Neural cell (in vitro differentiated cells): ENCODE data around the gene PIP5K1A. TPM values are rescaled to one million over a fixed set of nuclear protein-coding genes. Genes with fewer than 3 reads are reported as not detected.

Source experiments
- H2AFZ ChIP-seq: fragments of 200-600, 300-800 bp; sonication (generic), shearing (Covaris generic); 2 replicates; pipeline ENCODE4 v1.6.0; 2014; ENCODE audit warnings: low read depth, mild to moderate bottlenecking, antibody characterized with exemption, low read length, moderate library complexity
- H3F3A ChIP-seq: fragments of 200-600 bp; shearing (Covaris generic); 2 replicates; pipeline ENCODE4 v1.6.1; 2016; ENCODE audit warnings: mild to moderate bottlenecking, moderate library complexity, mixed read lengths, antibody characterized with exemption, low read length; ENCODE audit not compliant: insufficient read depth, poor library complexity, severe bottlenecking
- H3K27ac ChIP-seq: fragments of 200-600, 300-800 bp; sonication (generic), shearing (Covaris generic); 2 replicates; pipeline ENCODE4 v1.5.1; 2014; ENCODE audit warnings: mild to moderate bottlenecking, low read length, moderate library complexity
- H3K27me3 ChIP-seq: fragments of 300-800, 200-600 bp; sonication (generic), shearing (Covaris generic); 2 replicates; pipeline ENCODE4 v1.6.0; 2014; ENCODE audit warnings: mild to moderate bottlenecking, low read depth, low read length, moderate library complexity; ENCODE audit not compliant: insufficient read depth
- H3K36me3 ChIP-seq: fragments of 300-800, 200-600 bp; sonication (generic), shearing (Covaris generic); 2 replicates; pipeline ENCODE4 v1.5.1; 2014; ENCODE audit warnings: mild to moderate bottlenecking, antibody characterized with exemption, low read length, moderate library complexity; ENCODE audit not compliant: insufficient read depth
- H3K4me2 ChIP-seq: fragments of 300-800, 200-600 bp; sonication (generic), shearing (Covaris generic); 2 replicates; pipeline ENCODE4 v1.6.0; 2014; ENCODE audit warnings: mild to moderate bottlenecking, low read length
- H3K4me3 ChIP-seq: fragments of 300-800, 200-600 bp; sonication (generic), shearing (Covaris generic); 2 replicates; pipeline ENCODE4 v1.5.1; 2014; ENCODE audit warnings: mild to moderate bottlenecking, low read length, moderate library complexity
- H3K79me2 ChIP-seq: fragments of 200-600 bp; shearing (Covaris generic); replicated peaks from 2 replicates; pipeline ENCODE4 v1.6.0; 2014; ENCODE audit warnings: mild to moderate bottlenecking, low read length, moderate library complexity; ENCODE audit not compliant: insufficient read depth
- H3K9ac ChIP-seq: fragments of 300-800, 200-600 bp; sonication (generic), shearing (Covaris generic); 2 replicates; pipeline ENCODE4 v1.6.1; 2016; ENCODE audit warnings: mild to moderate bottlenecking, low read length, mixed read lengths
- H3K9me2 ChIP-seq: fragments of 200-600 bp; shearing (Covaris generic); 2 replicates; pipeline ENCODE4 v1.6.1; 2016; ENCODE audit warnings: mild to moderate bottlenecking, low read length, mixed read lengths; ENCODE audit not compliant: insufficient read depth
- H3K9me3 ChIP-seq: fragments of 200-600, 300-800 bp; sonication (generic), shearing (Covaris generic); 2 replicates; pipeline ENCODE4 v1.6.1; 2016; ENCODE audit warnings: mild to moderate bottlenecking, mixed run types, low read length, moderate library complexity, mixed read lengths
- H4K20me1 ChIP-seq: fragments of 200-600 bp; shearing (Covaris generic); 2 replicates; pipeline ENCODE4 v1.6.1; 2016; ENCODE audit warnings: mild to moderate bottlenecking, mixed run types; ENCODE audit not compliant: insufficient read depth
- EP300 ChIP-seq: fragments of 450-650 bp; conservative IDR thresholded peaks from 2 replicates; pipeline ENCODE4 v1.6.1; 2014; ENCODE audit warnings: antibody characterized with exemption, mild to moderate bottlenecking, moderate library complexity; ENCODE audit not compliant: poor library complexity, severe bottlenecking
- EZH2 ChIP-seq: fragments of 200-600, 300-800 bp; shearing (Covaris generic), sonication (generic); IDR thresholded peaks from 2 replicates; pipeline ENCODE4 v1.6.1; 2014; ENCODE audit warnings: antibody characterized with exemption, low read length, borderline replicate concordance, mild to moderate bottlenecking; ENCODE audit not compliant: insufficient read depth, poor library complexity, severe bottlenecking
- MXI1 ChIP-seq: fragments of 450-650 bp; conservative IDR thresholded peaks from 2 replicates; pipeline ENCODE4 v1.6.1; 2014; ENCODE audit warnings: antibody characterized with exemption, mild to moderate bottlenecking; ENCODE audit not compliant: poor library complexity, severe bottlenecking
- POLR2AphosphoS5 ChIP-seq: IDR thresholded peaks from 2 replicates; pipeline ENCODE4 v1.6.1; 2012
- RAD21 ChIP-seq: fragments of 450-650 bp; conservative IDR thresholded peaks from 2 replicates; pipeline ENCODE4 v1.6.1; 2014; ENCODE audit warnings: antibody characterized with exemption, mild to moderate bottlenecking, moderate library complexity
- SMC3 ChIP-seq: fragments of 450-650 bp; conservative IDR thresholded peaks from 2 replicates; pipeline ENCODE4 v1.6.1; 2014; ENCODE audit warnings: antibody characterized with exemption, mild to moderate bottlenecking, moderate library complexity; ENCODE audit not compliant: poor library complexity
- TAF1 ChIP-seq: IDR thresholded peaks from 2 replicates; pipeline ENCODE4 v1.6.1; 2012; ENCODE audit warnings: low read depth
- polyA plus RNA-seq: library from polyadenylated mRNA; depleted of rRNA; stranded (reverse); fragments of >200 nt; gene quantifications from 2 replicates; pipeline ENCODE4 v1.2.3, GENCODE V29; 2014
- TF ChIP-seq, protein P1 (sequence below): IDR thresholded peaks from 2 replicates; pipeline ENCODE4 v1.6.1; 2012; ENCODE audit warnings: borderline replicate concordance
- TF ChIP-seq, protein P2 (sequence below): fragments of 450-650 bp; IDR thresholded peaks from 2 replicates; pipeline ENCODE4 v1.5.1; 2014; ENCODE audit warnings: antibody characterized with exemption, mild to moderate bottlenecking, moderate library complexity; ENCODE audit not compliant: poor library complexity, severe bottlenecking

PIP5K1A gene
- polyA plus RNA-seq, 1 donor from 2014 or later = 66.4 TPM

DNA sequence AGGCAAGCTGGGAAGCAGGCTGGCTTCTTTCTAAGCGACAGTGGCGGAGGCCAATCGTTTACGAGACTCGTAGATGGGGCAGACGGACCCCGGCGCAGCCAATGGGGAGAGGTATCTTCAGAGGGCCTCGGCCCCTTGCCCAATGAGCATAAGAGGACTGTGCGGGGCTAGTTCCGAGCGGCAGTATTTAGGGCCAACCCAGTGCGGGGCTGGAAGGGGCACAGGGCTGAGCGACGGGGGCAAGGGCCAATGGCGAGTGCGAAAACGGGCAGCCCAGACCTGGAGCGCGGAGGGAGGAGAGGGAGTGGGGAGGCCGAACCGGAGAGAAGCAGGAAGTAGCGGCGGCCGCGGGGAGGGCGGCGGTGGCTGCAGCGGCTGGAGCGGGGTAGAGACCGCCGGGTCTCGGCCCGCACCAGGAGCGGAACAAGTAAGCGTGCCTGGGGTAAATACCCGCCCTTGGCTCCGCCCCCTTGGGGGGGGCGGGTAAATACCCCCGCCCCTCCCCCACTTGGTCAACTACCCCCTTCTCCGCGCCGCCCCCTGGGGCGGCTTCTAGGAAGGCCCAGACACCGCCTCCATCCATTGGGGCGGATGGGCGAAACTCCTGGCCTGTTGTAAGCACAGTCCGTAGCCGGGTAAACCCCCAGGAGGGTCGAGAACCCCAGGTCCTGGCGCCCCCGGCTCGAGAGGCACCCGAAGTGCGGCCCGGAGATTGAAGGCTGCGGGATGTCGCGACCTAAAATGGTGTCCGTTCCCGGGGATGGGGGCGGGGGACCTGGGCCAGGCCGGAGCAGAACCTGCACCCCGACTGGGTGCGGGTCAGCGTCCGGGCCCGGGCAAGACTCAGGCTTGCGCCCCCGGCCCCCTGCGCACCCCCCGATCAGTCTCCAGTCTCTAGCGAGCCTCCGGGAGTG, 83.9 kb downstream of the PIP5K1A start, which contains the start of gene ZNF687 (continued):
- TF ChIP-seq EZH2 = no peak
- no peak for TF ChIP-seq MXI1
- no peak for TF ChIP-seq RAD21
- TF ChIP-seq POLR2AphosphoS5 = peak; percentile 70

DNA sequence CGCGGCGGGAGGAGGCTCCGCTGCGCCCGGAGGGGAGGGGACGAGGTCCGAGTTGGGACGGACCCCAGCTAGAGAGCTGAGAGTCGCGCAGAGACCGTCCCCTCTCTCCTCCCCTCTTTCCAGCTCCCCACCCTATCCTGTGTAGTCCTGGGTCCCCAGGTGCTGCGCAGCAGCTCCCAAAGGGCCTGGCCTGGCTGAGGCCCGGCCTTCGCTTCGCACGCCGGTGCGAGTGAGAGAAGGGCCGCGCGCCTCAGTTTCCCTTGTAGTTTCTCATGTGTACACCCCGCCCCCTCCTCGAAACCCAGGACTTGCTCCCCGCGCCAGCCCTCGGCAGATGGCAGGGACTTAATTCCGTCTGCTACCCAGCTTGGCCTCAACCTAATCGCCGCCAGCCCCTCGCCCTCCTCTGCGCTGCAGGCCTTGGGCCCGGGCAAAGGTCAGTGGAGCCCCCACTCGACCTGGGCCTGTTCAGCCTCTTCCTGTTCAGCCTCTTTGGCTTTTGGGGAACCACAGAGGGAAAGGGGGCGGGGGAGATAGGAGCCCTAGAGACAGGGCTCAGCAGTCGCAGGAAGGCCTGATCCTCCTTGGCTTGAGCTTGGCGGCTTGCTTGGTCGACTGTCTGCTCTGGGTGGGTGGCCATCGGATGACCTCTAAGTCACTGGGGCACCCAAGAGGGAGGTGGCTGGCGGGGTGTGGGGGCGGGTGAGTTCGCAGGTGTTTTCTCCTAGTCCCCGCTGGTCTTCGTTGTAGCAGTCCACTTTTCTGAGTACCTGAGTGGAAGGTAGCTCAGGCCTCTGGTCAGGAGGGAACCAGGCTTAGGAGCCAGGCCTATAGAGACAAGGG, 84.8 kb downstream of the PIP5K1A start:
- H3K4me2 ChIP-seq = peak overlapping the region; percentile 78
- TF ChIP-seq POLR2AphosphoS5 = no peak
- no peak for TF ChIP-seq EP300
- TF ChIP-seq SMC3 = no peak
- TF ChIP-seq MXI1 = no peak
- TF ChIP-seq TAF1 = no peak
- TF ChIP-seq, protein P1, sequence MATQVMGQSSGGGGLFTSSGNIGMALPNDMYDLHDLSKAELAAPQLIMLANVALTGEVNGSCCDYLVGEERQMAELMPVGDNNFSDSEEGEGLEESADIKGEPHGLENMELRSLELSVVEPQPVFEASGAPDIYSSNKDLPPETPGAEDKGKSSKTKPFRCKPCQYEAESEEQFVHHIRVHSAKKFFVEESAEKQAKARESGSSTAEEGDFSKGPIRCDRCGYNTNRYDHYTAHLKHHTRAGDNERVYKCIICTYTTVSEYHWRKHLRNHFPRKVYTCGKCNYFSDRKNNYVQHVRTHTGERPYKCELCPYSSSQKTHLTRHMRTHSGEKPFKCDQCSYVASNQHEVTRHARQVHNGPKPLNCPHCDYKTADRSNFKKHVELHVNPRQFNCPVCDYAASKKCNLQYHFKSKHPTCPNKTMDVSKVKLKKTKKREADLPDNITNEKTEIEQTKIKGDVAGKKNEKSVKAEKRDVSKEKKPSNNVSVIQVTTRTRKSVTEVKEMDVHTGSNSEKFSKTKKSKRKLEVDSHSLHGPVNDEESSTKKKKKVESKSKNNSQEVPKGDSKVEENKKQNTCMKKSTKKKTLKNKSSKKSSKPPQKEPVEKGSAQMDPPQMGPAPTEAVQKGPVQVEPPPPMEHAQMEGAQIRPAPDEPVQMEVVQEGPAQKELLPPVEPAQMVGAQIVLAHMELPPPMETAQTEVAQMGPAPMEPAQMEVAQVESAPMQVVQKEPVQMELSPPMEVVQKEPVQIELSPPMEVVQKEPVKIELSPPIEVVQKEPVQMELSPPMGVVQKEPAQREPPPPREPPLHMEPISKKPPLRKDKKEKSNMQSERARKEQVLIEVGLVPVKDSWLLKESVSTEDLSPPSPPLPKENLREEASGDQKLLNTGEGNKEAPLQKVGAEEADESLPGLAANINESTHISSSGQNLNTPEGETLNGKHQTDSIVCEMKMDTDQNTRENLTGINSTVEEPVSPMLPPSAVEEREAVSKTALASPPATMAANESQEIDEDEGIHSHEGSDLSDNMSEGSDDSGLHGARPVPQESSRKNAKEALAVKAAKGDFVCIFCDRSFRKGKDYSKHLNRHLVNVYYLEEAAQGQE = no peak
- TF ChIP-seq RAD21 = no peak
- no peak for TF ChIP-seq EZH2
- TF ChIP-seq, protein P2, sequence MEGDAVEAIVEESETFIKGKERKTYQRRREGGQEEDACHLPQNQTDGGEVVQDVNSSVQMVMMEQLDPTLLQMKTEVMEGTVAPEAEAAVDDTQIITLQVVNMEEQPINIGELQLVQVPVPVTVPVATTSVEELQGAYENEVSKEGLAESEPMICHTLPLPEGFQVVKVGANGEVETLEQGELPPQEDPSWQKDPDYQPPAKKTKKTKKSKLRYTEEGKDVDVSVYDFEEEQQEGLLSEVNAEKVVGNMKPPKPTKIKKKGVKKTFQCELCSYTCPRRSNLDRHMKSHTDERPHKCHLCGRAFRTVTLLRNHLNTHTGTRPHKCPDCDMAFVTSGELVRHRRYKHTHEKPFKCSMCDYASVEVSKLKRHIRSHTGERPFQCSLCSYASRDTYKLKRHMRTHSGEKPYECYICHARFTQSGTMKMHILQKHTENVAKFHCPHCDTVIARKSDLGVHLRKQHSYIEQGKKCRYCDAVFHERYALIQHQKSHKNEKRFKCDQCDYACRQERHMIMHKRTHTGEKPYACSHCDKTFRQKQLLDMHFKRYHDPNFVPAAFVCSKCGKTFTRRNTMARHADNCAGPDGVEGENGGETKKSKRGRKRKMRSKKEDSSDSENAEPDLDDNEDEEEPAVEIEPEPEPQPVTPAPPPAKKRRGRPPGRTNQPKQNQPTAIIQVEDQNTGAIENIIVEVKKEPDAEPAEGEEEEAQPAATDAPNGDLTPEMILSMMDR = no peak
- H3K27ac ChIP-seq = peak overlapping the region; percentile 70
- H4K20me1 ChIP-seq = no peaks in the 10 kb centered on the region
- no peaks in the 10 kb centered on the region for H3K27me3 ChIP-seq
- no peaks in the 10 kb centered on the region for H3K9me3 ChIP-seq
- no peaks in the 10 kb centered on the region for H3F3A ChIP-seq
- peaks cover 13% of the 10 kb centered on the region for H3K79me2 ChIP-seq
- H3K36me3 ChIP-seq = peaks cover 1% of the 10 kb centered on the region
- H3K4me3 ChIP-seq = peak overlapping the region; percentile 83
- peak overlapping the region; percentile 77 for H3K9ac ChIP-seq
- no peak overlapping the region for H2AFZ ChIP-seq
- no peaks in the 10 kb centered on the region for H3K9me2 ChIP-seq
